H1 (cell line): Measurements from ENCODE around the gene FRRS1. TPM values are rescaled to one million over a fixed set of nuclear protein-coding genes. Genes with fewer than 3 reads are reported as not detected.

Source experiments
- CTCF ChIA-PET: fragments of 300-600 bp; sonication (Branson Sonifier 250); formaldehyde crosslinking; loops from one replicate; lab custom pipeline; 2021; ENCODE audit not compliant: partially characterized antibody; lab: Charles Lee
- POLR2A ChIA-PET: fragments of 300-600 bp; sonication (Branson Sonifier 250); formaldehyde crosslinking; loops from one replicate; lab custom pipeline; 2021; ENCODE audit warnings: inconsistent platforms; ENCODE audit not compliant: partially characterized antibody; lab: Charles Lee
- DNase-seq, 2 experiments: peaks; one replicate each; pipeline versions ENCODE4 v3.0.0 to v3.0.0-alpha.2; 2010 to 2022; ENCODE audit warnings: low spot score in 2 of 2, low read depth in 1 of 2, mixed read lengths in 1 of 2
- FAIRE-seq: peaks from 2 replicates; lab custom pipeline; 2011; peaks lifted over from hg19 to GRCh38; lab: Jason Lieb, UNC
- H2AFZ ChIP-seq: 2 replicates; pipeline ENCODE4 v1.8.1; 2012; ENCODE audit warnings: low read length, inconsistent platforms
- H2AK5ac ChIP-seq: 2 replicates; pipeline ENCODE4 v1.6.1; 2013; ENCODE audit warnings: low read depth, low read length
- H2BK120ac ChIP-seq: replicated peaks from 2 replicates; pipeline ENCODE3; 2013; ENCODE audit warnings: low read depth, low read length, inconsistent platforms
- H2BK12ac ChIP-seq: 2 replicates; pipeline ENCODE4 v1.6.1; 2013; ENCODE audit warnings: low read depth, low read length
- H2BK15ac ChIP-seq: 2 replicates; pipeline ENCODE4 v1.6.1; 2013; ENCODE audit warnings: low read length
- H2BK20ac ChIP-seq: 2 replicates; pipeline ENCODE4 v1.6.1; 2013; ENCODE audit warnings: low read length
- H2BK5ac ChIP-seq: 2 replicates; pipeline ENCODE4 v1.6.1; 2013; ENCODE audit warnings: low read depth, low read length
- H3K14ac ChIP-seq: 2 replicates; pipeline ENCODE4 v1.6.1; 2013; ENCODE audit warnings: inconsistent platforms; ENCODE audit not compliant: insufficient read length
- H3K18ac ChIP-seq: 2 replicates; pipeline ENCODE4 v1.6.1; 2013; ENCODE audit warnings: low read length; ENCODE audit errors: extremely low read depth
- H3K23ac ChIP-seq: 2 replicates; pipeline ENCODE4 v1.6.1; 2013; ENCODE audit warnings: inconsistent platforms; ENCODE audit not compliant: insufficient read length
- H3K23me2 ChIP-seq: 2 replicates; pipeline ENCODE4 v1.6.1; 2013; ENCODE audit warnings: low read depth, low read length
- H3K27ac ChIP-seq: 2 replicates; pipeline ENCODE4 v1.6.1; 2011; ENCODE audit warnings: low read depth, low read length, inconsistent platforms
- H3K27me3 ChIP-seq, 4 experiments: replicated peaks in 1 of 4; 1 replicate in 1 of 4; 2 replicates in 3 of 4; pipeline versions ENCODE4 v1.6.1 to v1.8.1; 2011 to 2013; ENCODE audit warnings: low read length in 3 of 4, mild to moderate bottlenecking in 3 of 4, inconsistent platforms in 2 of 4, mixed read lengths in 2 of 4, moderate library complexity in 1 of 4; ENCODE audit not compliant: control insufficient read depth in 3 of 4, insufficient read depth in 3 of 4; ENCODE audit errors: extremely low read depth in 1 of 4
- H3K36me3 ChIP-seq, 4 experiments: 2 replicates each; pipeline versions ENCODE4 v1.6.1 to v1.8.1; 2011 to 2013; ENCODE audit warnings: mild to moderate bottlenecking in 4 of 4, low read length in 3 of 4, moderate library complexity in 2 of 4, control low read depth in 1 of 4, inconsistent platforms in 1 of 4; ENCODE audit not compliant: insufficient read depth in 4 of 4, control insufficient read depth in 2 of 4
- H3K4ac ChIP-seq: replicated peaks from 2 replicates; pipeline ENCODE3; 2013; ENCODE audit warnings: low read length, low read depth, mixed read lengths, inconsistent platforms; ENCODE audit not compliant: insufficient read length
- H3K4me1 ChIP-seq, 4 experiments: replicated peaks in 1 of 4; 1 replicate in 1 of 4; 2 replicates in 3 of 4; pipeline versions ENCODE4 v1.6.1 to v1.8.1; 2011 to 2013; ENCODE audit warnings: low read length in 3 of 4, inconsistent platforms in 2 of 4, mixed read lengths in 1 of 4; ENCODE audit not compliant: insufficient read depth in 4 of 4, control insufficient read depth in 3 of 4
- H3K4me2 ChIP-seq, 2 experiments: 2 replicates each; pipeline versions ENCODE4 v1.6.1 to v1.8.1; 2011 to 2013; ENCODE audit warnings: low read depth in 2 of 2, low read length in 2 of 2, control low read depth in 1 of 2, inconsistent platforms in 1 of 2, mild to moderate bottlenecking in 1 of 2; ENCODE audit not compliant: insufficient read depth in 1 of 2
- H3K4me3 ChIP-seq, 4 experiments: fragments of 200-600, 300-600 bp in 1 of 4; sonication (generic), shearing (Covaris generic), sonication (Bioruptor Twin) in 1 of 4; 2 replicates each; pipeline versions ENCODE4 v1.5.1 to v1.8.1; 2011 to 2016; ENCODE audit warnings: low read length in 4 of 4, low read depth in 3 of 4, control low read depth in 2 of 4, inconsistent platforms in 2 of 4, mild to moderate bottlenecking in 2 of 4, mixed read lengths in 1 of 4, moderate library complexity in 1 of 4; ENCODE audit not compliant: insufficient read depth in 2 of 4; ENCODE audit errors: extremely low read depth in 1 of 4
- H3K56ac ChIP-seq: replicated peaks from 2 replicates; pipeline ENCODE3; 2013; ENCODE audit warnings: low read depth, mild to moderate bottlenecking, mixed read lengths, low read length, inconsistent platforms; ENCODE audit not compliant: insufficient read length
- H3K79me1 ChIP-seq: 2 replicates; pipeline ENCODE4 v1.6.1; 2013; ENCODE audit warnings: low read depth, low read length, control low read depth
- H3K79me2 ChIP-seq, 2 experiments: 2 replicates each; pipeline versions ENCODE4 v1.6.1 to v1.8.1; 2012 to 2013; ENCODE audit warnings: low read length in 2 of 2, mild to moderate bottlenecking in 2 of 2, inconsistent platforms in 1 of 2; ENCODE audit not compliant: insufficient read depth in 2 of 2, control insufficient read depth in 1 of 2
- H3K9ac ChIP-seq, 4 experiments: replicated peaks in 1 of 4; 1 replicate in 1 of 4; 2 replicates in 3 of 4; pipeline versions ENCODE4 v1.6.1 to v1.8.1; 2011 to 2013; ENCODE audit warnings: low read depth in 3 of 4, low read length in 3 of 4, control low read depth in 2 of 4, mild to moderate bottlenecking in 2 of 4, moderate library complexity in 2 of 4, inconsistent platforms in 1 of 4; ENCODE audit errors: extremely low read depth in 1 of 4
- H3K9me3 ChIP-seq, 2 experiments: 2 replicates each; pipeline versions ENCODE4 v1.6.1 to v1.8.1; 2012 to 2013; ENCODE audit warnings: mild to moderate bottlenecking in 2 of 2, moderate library complexity in 2 of 2, control low read depth in 1 of 2, inconsistent platforms in 1 of 2, low read depth in 1 of 2, low read length in 1 of 2, mixed read lengths in 1 of 2; ENCODE audit not compliant: insufficient read depth in 2 of 2
- H4K20me1 ChIP-seq, 2 experiments: replicated peaks in 1 of 2; 2 replicates each; pipeline versions ENCODE3 to v1.8.1; 2011 to 2013; ENCODE audit warnings: inconsistent platforms in 2 of 2, low read length in 2 of 2, mild to moderate bottlenecking in 1 of 2; ENCODE audit not compliant: insufficient read depth in 2 of 2, control insufficient read depth in 1 of 2
- H4K5ac ChIP-seq: 2 replicates; pipeline ENCODE4 v1.6.1; 2013; ENCODE audit warnings: low read length, low read depth, mixed read lengths, inconsistent platforms; ENCODE audit not compliant: insufficient read length
- H4K8ac ChIP-seq: 2 replicates; pipeline ENCODE4 v1.8.0; 2013; ENCODE audit warnings: mild to moderate bottlenecking, moderate library complexity, low read length, inconsistent platforms; ENCODE audit not compliant: insufficient read depth; ENCODE audit errors: extremely low read depth
- H4K91ac ChIP-seq: replicated peaks from 2 replicates; pipeline ENCODE3; 2013; ENCODE audit warnings: low read length, mixed read lengths, inconsistent platforms; ENCODE audit not compliant: insufficient read length
- BRCA1 ChIP-seq: IDR thresholded peaks from 2 replicates; pipeline ENCODE4 v1.6.1; 2012; ENCODE audit warnings: low read depth, low read length, improper control_type of control experiment
- CBX5 ChIP-seq: fragments of 300-800, 300-1000 bp; sonication (generic); IDR thresholded peaks from 2 replicates; pipeline ENCODE4 v1.7.1; 2016; ENCODE audit warnings: antibody characterized with exemption, low read length, low read depth
- CEBPB ChIP-seq: IDR thresholded peaks from 2 replicates; pipeline ENCODE4 v1.6.1; 2012; ENCODE audit warnings: low read depth, low read length
- EP300 ChIP-seq, 2 experiments: IDR thresholded peaks; 1 replicate in 1 of 2; 2 replicates in 1 of 2; pipeline ENCODE4 v1.6.1; 2011 to 2012; ENCODE audit warnings: low read depth in 2 of 2, low read length in 2 of 2, mild to moderate bottlenecking in 2 of 2, borderline replicate concordance in 1 of 2, inconsistent platforms in 1 of 2, moderate library complexity in 1 of 2
- EZH2 ChIP-seq: fragments of 200-600 bp; sonication (generic); IDR thresholded peaks from 2 replicates; pipeline ENCODE4 v1.7.1; 2012; ENCODE audit warnings: low read depth, mild to moderate bottlenecking, moderate library complexity, low read length, inconsistent platforms; ENCODE audit not compliant: severe bottlenecking
- FOSL1 ChIP-seq: IDR thresholded peaks from 2 replicates; pipeline ENCODE4 v1.6.1; 2011; ENCODE audit warnings: mild to moderate bottlenecking, low read depth, low read length, moderate library complexity; ENCODE audit not compliant: insufficient read depth
- HDAC2 ChIP-seq, 2 experiments: fragments of 300-600 bp in 1 of 2; sonication (generic) in 1 of 2; IDR thresholded peaks; 2 replicates each; pipeline ENCODE4 v1.6.1; 2011 to 2012; ENCODE audit warnings: low read depth in 2 of 2, low read length in 2 of 2, mild to moderate bottlenecking in 2 of 2, moderate library complexity in 2 of 2, borderline replicate concordance in 1 of 2, inconsistent platforms in 1 of 2
- KDM1A ChIP-seq: fragments of 200-600, 300-600 bp; sonication (generic); IDR thresholded peaks from 2 replicates; pipeline ENCODE4 v1.7.1; 2016; ENCODE audit warnings: mild to moderate bottlenecking, low read length, borderline replicate concordance
- SIN3A ChIP-seq, 2 experiments: IDR thresholded peaks in 1 of 2; conservative IDR thresholded peaks in 1 of 2; 2 replicates each; pipeline ENCODE4 v1.6.1; 2011 to 2012; ENCODE audit warnings: low read length in 2 of 2, improper control_type of control experiment in 1 of 2, low read depth in 1 of 2, mild to moderate bottlenecking in 1 of 2
- SIRT6 ChIP-seq: IDR thresholded peaks from one replicate; pipeline ENCODE4 v1.7.1; 2012; ENCODE audit warnings: low read length, inconsistent platforms
- SP2 ChIP-seq: IDR thresholded peaks from 2 replicates; pipeline ENCODE4 v1.6.1; 2012; ENCODE audit warnings: mild to moderate bottlenecking, low read length, inconsistent platforms
- SP4 ChIP-seq: IDR thresholded peaks from 2 replicates; pipeline ENCODE4 v1.6.1; 2012; ENCODE audit warnings: low read length, inconsistent platforms
- SUZ12 ChIP-seq: fragments of 200-600 bp; sonication (generic); IDR thresholded peaks from 2 replicates; pipeline ENCODE4 v1.6.1; 2012; ENCODE audit warnings: mild to moderate bottlenecking, inconsistent platforms, low read length, moderate library complexity, mixed read lengths
- YY1 ChIP-seq: IDR thresholded peaks from 2 replicates; pipeline ENCODE4 v1.6.1; 2011; ENCODE audit warnings: low read depth, mild to moderate bottlenecking, low read length
- WGBS, 2 experiments: shearing (Covaris generic) in 1 of 2; methylation state at CpG; one replicate each; pipeline versions ENCODE4 v1.1.6 to v1.1.7; 2013 to 2015; ENCODE audit warnings: low lambda C conversion rate in 2 of 2, mixed read lengths in 2 of 2, inconsistent platforms in 1 of 2, low coverage in 1 of 2, missing lambda C conversion rate in 1 of 2; ENCODE audit not compliant: insufficient replicate concordance in 2 of 2, insufficient coverage in 1 of 2, insufficient read length in 1 of 2; ENCODE audit errors: extremely low coverage in 1 of 2, missing lambda C conversion rate in 1 of 2; 5-methylcytosine and 5-hydroxymethylcytosine counted together
- polyA plus RNA-seq, 7 experiments: library from polyadenylated mRNA; depleted of rRNA in 3 of 7; stranded (reverse) in 5 of 7; unstranded in 2 of 7; fragments of >200 nt in 5 of 7; fragments of 200-250 nt in 2 of 7; gene quantifications; 1 replicate in 5 of 7; 2 replicates in 1 of 7; 4 replicates in 1 of 7; pipeline versions ENCODE4 v1.2.1 to v1.2.3, GENCODE V29; 2011 to 2013; ENCODE audit warnings: missing spikeins in 2 of 7, mixed read lengths in 2 of 7
- total RNA-seq: library from RNA; stranded (reverse); fragmentation: NEBNext Ultra II Directional; extraction: Animal tissue kit (Norgen Biotek cat#: 25700); gene quantifications from 2 replicates; pipeline ENCODE4 v1.2.1, GENCODE V29; 2021

FRRS1 gene
- total and polyA plus RNA-seq, 2 of the 8 experiments (the other 6 are each of a cell fraction or from before 2014, with no cell fraction given), result 3.5 to 6.5 TPM

DNA sequence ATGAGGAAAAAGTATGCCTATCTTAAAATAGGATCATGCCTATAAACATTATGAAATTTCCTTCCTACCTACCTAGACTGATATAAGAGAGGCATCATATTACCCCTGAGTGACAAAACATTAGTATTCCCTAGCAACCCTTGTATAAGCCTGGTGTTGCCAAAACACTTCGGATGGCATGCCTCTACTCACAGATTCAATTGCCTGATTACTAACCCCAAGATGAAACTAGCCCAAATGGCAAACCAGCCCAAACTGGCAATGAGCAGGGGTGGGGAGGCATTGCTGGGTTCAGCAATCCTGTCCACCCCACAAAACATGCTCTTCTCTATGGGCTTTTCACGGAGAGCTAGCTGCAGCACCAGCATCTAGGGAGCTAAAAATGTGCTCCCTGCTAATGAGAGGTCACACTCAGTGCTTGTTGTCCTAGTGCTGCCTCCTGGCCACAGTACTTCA lies 106.7 kb downstream of the FRRS1 start:
- DNase-seq (no peak), FAIRE-seq (no peak)
- no peaks in the 10 kb centered on the region for H3K79me1 ChIP-seq
- H3K9ac ChIP-seq, result no peak overlapping the region
- H3K4me1 ChIP-seq, result no peaks in the 10 kb centered on the region
- ChIA-PET POLR2A (no interaction called here), CTCF (interaction anchor here (0.6 to 2.1 kb wide), 4 partner anchors 12 to 73 kb away, joined by 3 to 5 read pairs (median 3); no protein-coding TSS in a partner anchor)
- no peak overlapping the region for H3K4ac ChIP-seq
- no peak overlapping the region for H2BK15ac ChIP-seq
- H2BK20ac ChIP-seq, result no peak overlapping the region
- H3K27me3 ChIP-seq, result no peaks in the 10 kb centered on the region
- H3K56ac ChIP-seq, result no peak overlapping the region
- no peak overlapping the region for H4K91ac ChIP-seq
- no peak overlapping the region for H3K4me3 ChIP-seq
- H2BK5ac ChIP-seq, result 0 out of 2 replicates have a peak overlapping the region, but pooled peaks have one; percentile 32
- no peak overlapping the region for H2AFZ ChIP-seq
- peak overlapping the region; percentile 77; the same call in 1 of the 2 replicates for H2AK5ac ChIP-seq
- no peaks in the 10 kb centered on the region for H3K79me2 ChIP-seq
- no peaks in the 10 kb centered on the region for H4K20me1 ChIP-seq
- H3K4me2 ChIP-seq, result no peak overlapping the region
- H3K27ac ChIP-seq, result no peak overlapping the region
- H3K23me2 ChIP-seq, result no peaks in the 10 kb centered on the region
- 100% methylated on average over 2 of the region's 2 CpGs; no CpG with 5 or more reads in 1 of the 2 experiments for WGBS, 2 experiments
- no peaks in the 10 kb centered on the region for H3K9me3 ChIP-seq
- no peak overlapping the region for H4K5ac ChIP-seq
- no peak overlapping the region for H3K23ac ChIP-seq
- H3K36me3 ChIP-seq, result no peaks in the 10 kb centered on the region
- H3K14ac ChIP-seq, result no peak overlapping the region
- no peak overlapping the region for H3K18ac ChIP-seq
- H2BK12ac ChIP-seq, result peak overlapping the region; percentile 42; the same call in 1 of the 2 replicates
- no peak overlapping the region for H2BK120ac ChIP-seq
- no peak overlapping the region for H4K8ac ChIP-seq
- no peak for TF ChIP-seq KDM1A
- no peak for TF ChIP-seq SUZ12
- no peak for TF ChIP-seq BRCA1
- no peak for TF ChIP-seq CBX5
- TF ChIP-seq SP2, result no peak
- no peak for TF ChIP-seq YY1
- TF ChIP-seq FOSL1, result no peak
- TF ChIP-seq EZH2, result no peak
- no peak for TF ChIP-seq CEBPB
- TF ChIP-seq SIN3A (conservative IDR thresholded peaks at IDR 0.05 in 1 of 2, IDR thresholded peaks at IDR 0.05 in 1 of 2; ENCODE audit: low read depth in 1 of 2, low read length in 2 of 2), result no peak
- no peak for TF ChIP-seq HDAC2 (IDR thresholded peaks at IDR 0.05; ENCODE audit: borderline replicate concordance in 1 of 2, low read depth in 2 of 2, low read length in 2 of 2)
- TF ChIP-seq EP300 (IDR thresholded peaks at IDR 0.05; ENCODE audit: borderline replicate concordance in 1 of 2, low read depth in 2 of 2, low read length in 2 of 2), result no peak
- no peak for TF ChIP-seq SIRT6
- no peak for TF ChIP-seq SP4
